ENCODE measurements around the gene ME3.
"Not testable (repeated sequence)": the region's sequence is repeated elsewhere in the genome, so short reads cannot be mapped to it uniquely, and the experiment has no call there.

The ME3 gene

GRCh38 chr11:86555401-86555800, 117.0 kb downstream of the ME3 start:
- H3K9me3 Mint-ChIP-seq: peaks cover 0 to 8% of the 10 kb centered on the region in 2 donors

DNA sequence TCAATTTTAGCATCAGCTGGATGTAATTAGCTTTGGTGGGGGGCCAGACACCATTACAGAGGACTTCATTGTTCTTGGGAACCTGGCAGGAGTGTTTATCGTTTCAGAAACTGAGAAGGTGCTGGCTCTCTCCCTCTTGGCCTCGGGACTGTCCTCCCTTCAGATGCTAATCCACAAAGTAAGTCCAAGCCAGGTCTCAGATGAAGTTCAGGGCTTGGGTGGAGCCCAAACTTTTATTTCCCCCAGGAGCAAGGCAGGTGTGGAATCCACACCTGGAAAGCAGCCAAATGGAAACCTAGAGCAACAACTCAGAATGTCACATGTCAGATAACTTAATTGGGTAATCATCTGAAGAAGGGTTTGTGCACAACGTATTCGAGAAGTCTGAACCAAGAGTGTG, 119.2 kb downstream of the ME3 start:
- H3K27ac Mint-ChIP-seq: no peak overlapping the region
- no peaks in the 10 kb centered on the region for H3K9me3 Mint-ChIP-seq
- peaks cover 8% of the 10 kb centered on the region for H3K27me3 Mint-ChIP-seq
- H3K4me1 Mint-ChIP-seq: no peaks in the 10 kb centered on the region
- H3K4me3 Mint-ChIP-seq: no peak overlapping the region
- DNase-seq (no peak), ATAC-seq (no peak)

More at GRCh38 chr11:86555401-86555800, 117.0 kb downstream of the ME3 start:
- Mint-ChIP-seq H3K4me3 (no peak overlapping the region), H3K27me3 (peaks cover 8% of the 10 kb centered on the region), H3K4me1 (no peaks in the 10 kb centered on the region), H3K27ac (no peak overlapping the region)
- no peak for DNase-seq
- no peak for ATAC-seq

- Mint-ChIP-seq H3K27ac (no peak overlapping the region), H3K9me3 (no peaks in the 10 kb centered on the region), H3K27me3 (peaks cover 8% of the 10 kb centered on the region), H3K4me1 (no peaks in the 10 kb centered on the region), H3K4me3 (no peak overlapping the region)
- ATAC-seq (no peak), DNase-seq (no peak)
Observed at GRCh38 chr11:86551288-86552092, 120.9 kb downstream of the ME3 start.

DNA sequence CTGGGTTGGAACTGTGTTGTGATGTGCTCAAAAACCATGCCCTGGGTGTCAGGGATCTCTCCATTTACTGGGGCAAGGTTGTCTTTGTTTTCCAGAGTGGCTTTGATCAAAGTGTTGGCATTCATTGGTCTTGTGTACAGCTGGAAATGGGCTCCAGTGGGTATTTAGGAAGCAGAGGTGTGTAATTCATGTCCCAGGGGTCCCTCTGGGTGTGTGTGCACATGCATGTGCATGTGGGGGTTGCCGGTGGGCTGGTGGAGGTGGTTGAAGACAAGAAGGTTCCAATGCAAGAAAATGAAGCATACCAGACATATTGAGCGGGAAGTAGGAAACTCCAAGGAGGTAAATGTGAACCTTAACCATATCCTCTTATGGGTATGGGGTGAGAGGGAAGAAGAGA, 121.7 kb downstream of the ME3 start:
- no peak for ATAC-seq
- Mint-ChIP-seq H3K9me3 (no peaks in the 10 kb centered on the region), H3K4me3 (no peak overlapping the region), H3K4me1 (no peaks in the 10 kb centered on the region), H3K27me3 (peaks cover 8% of the 10 kb centered on the region), H3K27ac (no peak overlapping the region)
- no peak for DNase-seq

- H3K4me1 Mint-ChIP-seq: no peaks in the 10 kb centered on the region
- DNase-seq: no peak
- H3K27ac Mint-ChIP-seq: no peak overlapping the region
- ATAC-seq: no peak
- peaks cover 8% of the 10 kb centered on the region for H3K27me3 Mint-ChIP-seq
- H3K4me3 Mint-ChIP-seq: no peak overlapping the region
- H3K9me3 Mint-ChIP-seq: no peaks in the 10 kb centered on the region
Observed at GRCh38 chr11:86548271-86548917, 124.0 kb downstream of the ME3 start.

GRCh38 chr11:86547727-86548126, 124.7 kb downstream of the ME3 start:
- Mint-ChIP-seq H3K4me1 (no peaks in the 10 kb centered on the region), H3K9me3 (no peaks in the 10 kb centered on the region), H3K27me3 (peaks cover 8% of the 10 kb centered on the region), H3K27ac (no peak overlapping the region), H3K4me3 (no peak overlapping the region)
- DNase-seq (no peak), ATAC-seq (no peak)

- DNase-seq, H3K27me3 Mint-ChIP-seq, H3K4me3 Mint-ChIP-seq, H3K27ac Mint-ChIP-seq, H3K9me3 Mint-ChIP-seq, H3K4me1 Mint-ChIP-seq, ATAC-seq: not testable (repeated sequence)
Observed at GRCh38 chr11:86541299-86541698, 131.1 kb downstream of the ME3 start.

DNA sequence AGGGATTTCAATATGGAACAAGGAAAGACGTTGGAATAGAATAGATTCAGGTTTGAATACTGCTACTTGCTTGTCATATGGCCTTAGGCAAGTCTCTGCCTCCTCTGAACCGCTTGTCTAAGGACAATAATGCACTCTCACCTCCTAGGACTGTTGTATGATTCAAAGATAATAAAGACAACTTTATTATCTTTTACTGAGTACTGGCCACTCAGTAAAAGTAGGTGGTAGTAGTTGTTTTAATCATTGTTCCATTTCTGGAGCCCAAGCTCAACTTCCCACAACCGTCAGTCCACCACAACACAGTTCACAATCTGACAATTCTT, 134.2 kb downstream of the ME3 start:
- Mint-ChIP-seq H3K9me3 (no peaks in the 10 kb centered on the region), H3K4me3 (no peak overlapping the region), H3K4me1 (no peaks in the 10 kb centered on the region), H3K27me3 (no peaks in the 10 kb centered on the region), H3K27ac (no peak overlapping the region)
- DNase-seq: no peak
- no peak for ATAC-seq

- ATAC-seq: peak; percentile 49
- DNase-seq: no peak
- Mint-ChIP-seq H3K9me3 (no peaks in the 10 kb centered on the region), H3K27me3 (no peaks in the 10 kb centered on the region), H3K4me3 (no peak overlapping the region), H3K4me1 (no peaks in the 10 kb centered on the region), H3K27ac (no peak overlapping the region)
Observed at GRCh38 chr11:86537541-86538222, 134.7 kb downstream of the ME3 start.

DNA sequence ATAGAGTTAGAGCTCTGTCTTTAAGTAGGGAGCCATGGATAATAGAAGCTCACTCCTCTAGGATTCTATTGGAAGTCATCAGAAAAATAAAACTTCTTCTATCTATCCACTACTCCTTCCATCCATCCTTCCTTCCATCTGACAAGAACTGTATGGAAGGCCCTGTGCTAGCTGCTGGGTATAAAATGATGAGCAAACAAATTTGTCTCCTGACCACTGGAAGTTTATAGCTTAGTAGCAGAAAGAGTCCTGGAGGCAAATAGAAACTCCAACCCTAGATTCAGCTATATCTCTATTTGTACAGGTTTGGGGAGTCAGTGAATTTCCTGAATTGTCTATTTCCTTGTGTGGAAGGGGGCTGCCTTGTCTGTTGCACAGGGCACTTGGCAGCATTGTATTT, 136.6 kb downstream of the ME3 start:
- Mint-ChIP-seq H3K4me1 (no peaks in the 10 kb centered on the region), H3K4me3 (no peak overlapping the region), H3K9me3 (no peaks in the 10 kb centered on the region), H3K27ac (no peak overlapping the region), H3K27me3 (no peaks in the 10 kb centered on the region)
- DNase-seq (no peak), ATAC-seq (no peak)

GRCh38 chr11:86524620-86525352, 147.6 kb downstream of the ME3 start:
- H3K27ac Mint-ChIP-seq: no peak overlapping the region
- H3K27me3 Mint-ChIP-seq: peaks cover 16% of the 10 kb centered on the region
- ATAC-seq: no peak
- peaks cover 17 to 48% of the 10 kb centered on the region in 2 donors for H3K9me3 Mint-ChIP-seq
- no peak for DNase-seq
- peaks cover 5% of the 10 kb centered on the region for H3K4me1 Mint-ChIP-seq
- H3K4me3 Mint-ChIP-seq: no peak overlapping the region

DNA sequence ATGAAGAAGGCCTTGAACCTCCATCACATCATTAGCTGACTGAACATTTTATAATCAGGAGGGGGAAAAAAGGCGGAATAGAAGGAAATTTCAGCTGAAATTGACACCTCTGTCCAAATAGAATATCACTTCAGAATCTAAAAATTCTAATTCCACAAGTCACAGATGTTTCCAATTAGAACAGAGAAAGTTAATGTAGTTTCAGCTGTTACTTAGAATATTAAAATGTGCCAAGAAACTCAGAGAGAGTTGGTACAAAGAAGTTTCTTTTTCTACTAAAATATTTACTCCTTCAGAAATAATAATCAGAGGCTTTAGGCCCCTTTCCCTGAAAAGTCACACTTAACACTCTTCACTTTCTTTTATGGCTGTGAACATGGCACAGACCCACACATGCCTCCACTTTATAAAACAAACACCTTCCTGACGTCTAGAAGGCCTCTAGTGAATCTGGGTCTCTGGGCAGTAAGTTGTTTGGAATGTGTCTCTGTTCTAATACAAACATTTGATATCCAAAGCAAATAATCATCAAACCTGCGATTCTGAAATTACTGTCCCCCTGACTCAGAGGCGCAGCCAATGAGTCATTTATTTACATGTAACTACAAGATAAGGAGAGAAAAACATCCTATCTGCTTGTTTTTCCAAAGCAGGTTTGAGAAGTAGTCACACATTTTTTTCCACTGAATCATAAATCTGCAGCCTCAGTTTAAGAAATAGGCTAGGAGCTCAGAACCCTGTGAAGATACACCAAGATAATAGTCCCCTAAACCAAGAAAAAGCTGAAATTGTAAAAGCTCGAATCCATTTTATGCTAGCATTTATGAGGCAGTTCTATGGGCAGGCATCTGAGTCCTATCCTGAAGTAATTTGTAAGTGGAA, 148.4 kb downstream of the ME3 start:
- DNase-seq: no peak
- Mint-ChIP-seq H3K9me3 (peaks cover 17 to 46% of the 10 kb centered on the region in 2 donors), H3K4me3 (no peak overlapping the region), H3K27ac (peak overlapping the region in 1 of 2 donors; percentile 72), H3K27me3 (peaks cover 14% of the 10 kb centered on the region), H3K4me1 (peaks cover 5% of the 10 kb centered on the region)
- ATAC-seq: no peak

DNA sequence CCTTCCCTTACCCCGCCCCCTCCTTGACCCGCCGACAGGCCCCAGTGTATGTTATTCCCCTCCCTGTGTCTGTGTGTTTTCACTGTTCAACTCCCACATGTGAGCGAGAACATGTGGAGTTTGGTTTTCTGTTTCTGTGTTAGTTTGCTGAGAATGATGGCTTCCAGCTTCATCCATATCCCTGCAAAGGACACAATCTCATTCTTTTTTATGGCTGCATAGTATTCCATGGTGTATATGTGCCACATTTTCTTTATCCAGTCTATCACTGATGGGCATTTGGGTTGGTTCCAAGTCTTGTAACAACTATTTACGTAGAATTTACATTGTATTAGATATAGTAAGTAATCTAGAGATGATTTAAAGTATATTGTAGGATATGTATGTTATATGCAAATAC, 149.9 kb downstream of the ME3 start:
- H3K9me3 Mint-ChIP-seq: peaks cover 12 to 34% of the 10 kb centered on the region in 2 donors
- not testable (repeated sequence) for H3K4me1 Mint-ChIP-seq, H3K27ac Mint-ChIP-seq, DNase-seq, ATAC-seq, H3K27me3 Mint-ChIP-seq, H3K4me3 Mint-ChIP-seq

DNA sequence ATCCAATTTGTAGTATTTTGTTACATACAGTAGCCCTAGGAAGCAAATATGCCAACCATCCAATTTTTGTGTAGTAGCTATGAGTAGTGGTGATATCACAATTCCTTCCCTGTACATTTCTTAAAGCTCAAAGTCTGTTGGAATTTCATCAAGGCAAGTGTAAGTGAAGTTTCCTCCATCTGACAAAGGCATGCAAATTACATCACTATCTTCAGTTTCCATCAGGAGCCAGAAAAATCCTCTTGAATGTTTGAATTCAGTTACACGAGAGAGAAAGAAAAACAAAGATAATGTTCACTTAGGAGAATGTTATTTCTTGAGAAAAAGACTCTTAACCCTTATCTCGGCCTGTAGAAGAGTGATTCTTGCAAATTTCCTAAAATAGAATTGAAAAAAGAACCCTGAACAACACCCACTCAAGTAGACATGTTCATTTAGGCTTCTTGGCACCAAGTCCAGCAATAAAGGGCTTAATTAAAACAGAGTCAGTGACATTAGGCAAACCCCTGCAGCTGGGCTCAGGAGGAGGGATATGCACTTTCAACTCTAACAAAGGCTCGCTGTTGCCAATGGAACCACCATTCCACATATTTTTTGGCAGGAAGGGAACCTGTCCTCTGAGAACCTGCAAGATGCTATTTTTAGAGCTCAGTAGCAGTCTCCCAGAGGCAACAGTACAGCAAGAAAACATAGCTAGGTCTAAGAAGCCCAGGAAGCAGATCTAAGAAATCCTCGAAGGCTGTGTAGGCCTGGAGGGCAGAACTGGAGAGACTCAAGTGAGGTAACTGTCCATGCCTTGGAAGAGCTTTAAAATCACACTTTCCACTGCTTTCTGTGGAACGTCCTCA, 153.1 kb downstream of the ME3 start:
- Mint-ChIP-seq H3K4me1 (peaks cover 4% of the 10 kb centered on the region), H3K4me3 (no peak overlapping the region), H3K9me3 (peaks cover 0 to 15% of the 10 kb centered on the region in 2 donors), H3K27me3 (no peaks in the 10 kb centered on the region), H3K27ac (no peak overlapping the region)
- no peak for DNase-seq
- no peak for ATAC-seq
